PC-3 (cell line): ENCODE results near the gene PIPOX. TPM values are rescaled to one million over a fixed set of nuclear protein-coding genes. Genes with fewer than 3 reads are reported as not detected.

Experiments used
- ATAC-seq: fragments of 200-7000 bp; cut with Tn5 transposase; 2 replicates; pipeline ENCODE4 v1.9.1; 2020; ENCODE audit warnings: mild to moderate bottlenecking, moderate library complexity
- BruUV-seq: library from RNA; stranded (reverse); fragments of 400-500 nt; replicated peaks from 2 replicates; lab custom pipeline; 2021; lab: Mats Ljungman, UMichigan
- CTCF ChIA-PET: fragments of 300-600 bp; sonication (Branson Sonifier 250); formaldehyde crosslinking; loops from one replicate; lab custom pipeline; 2022; ENCODE audit warnings: antibody characterized with exemption; lab: Charles Lee
- POLR2A ChIA-PET: fragments of 300-600 bp; sonication (Branson Sonifier 250); formaldehyde crosslinking; loops from one replicate; lab custom pipeline; 2022; ENCODE audit warnings: antibody characterized with exemption; ENCODE audit not compliant: unreplicated experiment; lab: Charles Lee
- DNase-seq: peaks from one replicate; pipeline ENCODE4 v3.0.0-alpha.2; 2015
- H2AFZ ChIP-seq: fragments of 300-600 bp; sonication (generic); 2 replicates; pipeline ENCODE4 v1.6.0; 2016; ENCODE audit warnings: antibody characterized with exemption, low read length
- H3F3A ChIP-seq: fragments of 300-600 bp; sonication (generic); one replicate; pipeline ENCODE4 v1.6.0; 2017; ENCODE audit warnings: antibody characterized with exemption, low read length, control low read depth, mild to moderate bottlenecking; ENCODE audit not compliant: unreplicated experiment
- H3K27ac ChIP-seq: fragments of 300-600 bp; sonication (generic); 2 replicates; pipeline ENCODE4 v1.5.1; 2016; ENCODE audit warnings: mild to moderate bottlenecking, low read length
- H3K27me3 ChIP-seq: fragments of 300-600 bp; sonication (generic); 2 replicates; pipeline ENCODE4 v1.6.1; 2016; ENCODE audit warnings: low read length, mixed read lengths
- H3K36me3 ChIP-seq: fragments of 300-600 bp; sonication (generic); 2 replicates; pipeline ENCODE4 v1.6.1; 2016; ENCODE audit warnings: low read depth, mixed run types, low read length, mixed read lengths
- H3K4me1 ChIP-seq: fragments of 300-600 bp; sonication (generic); 2 replicates; pipeline ENCODE4 v1.5.1; 2016; ENCODE audit warnings: low read length; ENCODE audit not compliant: insufficient read depth
- H3K4me2 ChIP-seq: fragments of 300-600 bp; sonication (generic); 2 replicates; pipeline ENCODE4 v1.6.0; 2016; ENCODE audit warnings: low read length
- H3K4me3 ChIP-seq: fragments of 300-600 bp; sonication (generic); 2 replicates; pipeline ENCODE4 v1.5.1; 2016; ENCODE audit warnings: mild to moderate bottlenecking, low read length, mixed read lengths
- H3K79me2 ChIP-seq: fragments of 300-600 bp; sonication (generic); 2 replicates; pipeline ENCODE4 v1.6.1; 2017; ENCODE audit warnings: low read length, mixed read lengths
- H3K9ac ChIP-seq: fragments of 300-600 bp; sonication (generic); 2 replicates; pipeline ENCODE4 v1.6.0; 2016; ENCODE audit warnings: mild to moderate bottlenecking, low read length
- H3K9me2 ChIP-seq: fragments of 300-600 bp; sonication (generic); replicated peaks from 2 replicates; pipeline ENCODE4 v1.6.1; 2016; ENCODE audit warnings: mixed run types, low read length, mixed read lengths
- H3K9me3 ChIP-seq: fragments of 300-600 bp; sonication (generic); 2 replicates; pipeline ENCODE4 v1.6.1; 2016; ENCODE audit warnings: low read length, mixed read lengths
- H4K20me1 ChIP-seq: fragments of 300-600 bp; sonication (generic); 2 replicates; pipeline ENCODE4 v1.6.1; 2016; ENCODE audit warnings: low read length, mixed read lengths
- CTCF ChIP-seq: fragments of 300-600 bp; sonication (generic); conservative IDR thresholded peaks from 2 replicates; pipeline ENCODE4 v1.5.1; 2017; ENCODE audit warnings: antibody characterized with exemption, low read depth, mild to moderate bottlenecking, low read length
- EZH2 ChIP-seq: fragments of 300-600 bp; sonication (generic); IDR thresholded peaks from one replicate; pipeline ENCODE4 v1.6.1; 2017; ENCODE audit warnings: antibody characterized with exemption, mild to moderate bottlenecking, low read length; ENCODE audit not compliant: unreplicated experiment
- EZH2phosphoT487 ChIP-seq: fragments of 300-600 bp; sonication (generic); IDR thresholded peaks from 2 replicates; pipeline ENCODE4 v1.6.1; 2018; ENCODE audit warnings: mild to moderate bottlenecking, antibody characterized with exemption, low read length, borderline replicate concordance
- intact Hi-C: fragments of 100-400 bp; cut with micrococcal nuclease; formaldehyde crosslinking; loops from 2 replicates; pipeline ENCODE4 v1.9.0; 2023
- total RNA-seq: library from RNA; depleted of rRNA; stranded (reverse); fragments of >200 nt; gene quantifications from 2 replicates; pipeline ENCODE4 v1.2.3, GENCODE V29; 2014

Gene PIPOX
- total RNA-seq, 1 experiment from 2014 or later: 0.87 TPM

- Histone ChIP-seq H2AFZ (no peak overlapping the region), H3K4me2 (no peak overlapping the region), H3K4me3 (no peak overlapping the region), H3K4me1 (no peaks in the 10 kb centered on the region), H3K27me3 (no peaks in the 10 kb centered on the region), H3K9me2 (no peaks in the 10 kb centered on the region), H3K9ac (no peak overlapping the region), H3K9me3 (no peaks in the 10 kb centered on the region), H3K27ac (no peak overlapping the region), H3F3A (no peaks in the 10 kb centered on the region), H3K79me2 (no peaks in the 10 kb centered on the region), H4K20me1 (no peaks in the 10 kb centered on the region), H3K36me3 (no peaks in the 10 kb centered on the region)
- intact Hi-C loops: no loop called here
- ATAC-seq (no peak), DNase-seq (no peak)
- BruUV-seq: no TSS peak
- ChIA-PET CTCF (no interaction called here), POLR2A (no interaction called here)
- TF ChIP-seq EZH2phosphoT487: no peak
Observed at GRCh38 chr17:29070781-29071180, 27.8 kb downstream of the PIPOX start.

- H3F3A ChIP-seq: no peaks in the 10 kb centered on the region
- DNase-seq: no peak
- H3K4me3 ChIP-seq: no peak overlapping the region
- ChIA-PET CTCF (no interaction called here), POLR2A (no interaction called here)
- H3K9ac ChIP-seq: no peak overlapping the region
- no peak overlapping the region for H3K4me2 ChIP-seq
- no peaks in the 10 kb centered on the region for H4K20me1 ChIP-seq
- H3K27ac ChIP-seq: no peak overlapping the region
- no peaks in the 10 kb centered on the region for H3K36me3 ChIP-seq
- TF ChIP-seq EZH2phosphoT487 (no peak), EZH2 (no peak), CTCF (no peak)
- H3K79me2 ChIP-seq: no peaks in the 10 kb centered on the region
- no peaks in the 10 kb centered on the region for H3K9me3 ChIP-seq
- no peaks in the 10 kb centered on the region for H3K4me1 ChIP-seq
- no TSS peak for BruUV-seq
- intact Hi-C loops: no loop called here
- H2AFZ ChIP-seq: no peak overlapping the region
- ATAC-seq: no peak
- H3K9me2 ChIP-seq: no peaks in the 10 kb centered on the region
- H3K27me3 ChIP-seq: no peaks in the 10 kb centered on the region
Observed at GRCh38 chr17:29071303-29071702, 28.4 kb downstream of the PIPOX start.

GRCh38 chr17:29073045-29073444, 30.1 kb downstream of the PIPOX start:
- no peaks in the 10 kb centered on the region for H3K27me3 ChIP-seq
- no TSS peak for BruUV-seq
- no peak overlapping the region for H3K4me2 ChIP-seq
- H3K79me2 ChIP-seq: no peaks in the 10 kb centered on the region
- intact Hi-C loops: no loop called here
- ChIA-PET CTCF (no interaction called here), POLR2A (no interaction called here)
- H3K4me1 ChIP-seq: no peaks in the 10 kb centered on the region
- no peaks in the 10 kb centered on the region for H3F3A ChIP-seq
- TF ChIP-seq EZH2phosphoT487 (no peak), EZH2 (no peak), CTCF (no peak)
- H3K9me3 ChIP-seq: no peaks in the 10 kb centered on the region
- no peaks in the 10 kb centered on the region for H3K36me3 ChIP-seq
- DNase-seq: no peak
- H3K9ac ChIP-seq: no peak overlapping the region
- H4K20me1 ChIP-seq: no peaks in the 10 kb centered on the region
- no peak overlapping the region for H3K4me3 ChIP-seq
- no peaks in the 10 kb centered on the region for H3K9me2 ChIP-seq
- no peak overlapping the region for H2AFZ ChIP-seq
- no peak overlapping the region for H3K27ac ChIP-seq
- no peak for ATAC-seq
